WI38 (cell line): ENCODE results near the gene CHST15.

Experiments used
- H3K4me3 ChIP-seq: 2 replicates; pipeline ENCODE4 v1.5.1; 2011; ENCODE audit warnings: low read depth, mild to moderate bottlenecking, control low read depth, low read length
- CTCF ChIP-seq: IDR thresholded peaks from 2 replicates; pipeline ENCODE4 v1.5.1; 2012; ENCODE audit warnings: low read depth, mild to moderate bottlenecking, control low read depth, low read length

The CHST15 gene

GRCh38 chr10:124015991-124016390, 77.4 kb downstream of the CHST15 start:
- no peak overlapping the region for H3K4me3 ChIP-seq
- no peak for TF ChIP-seq CTCF

- no peak for TF ChIP-seq CTCF
- H3K4me3 ChIP-seq, result no peak overlapping the region
Observed at GRCh38 chr10:124014416-124015154, 78.8 kb downstream of the CHST15 start.

- no peak overlapping the region for H3K4me3 ChIP-seq
- TF ChIP-seq CTCF, result no peak
Observed at GRCh38 chr10:124013916-124014315, 79.5 kb downstream of the CHST15 start.

GRCh38 chr10:124012991-124013390, 80.4 kb downstream of the CHST15 start:
- no peak for TF ChIP-seq CTCF
- H3K4me3 ChIP-seq, result no peak overlapping the region

GRCh38 chr10:124012583-124012982, 80.8 kb downstream of the CHST15 start:
- no peak for TF ChIP-seq CTCF
- no peak overlapping the region for H3K4me3 ChIP-seq

- TF ChIP-seq CTCF, result no peak
- H3K4me3 ChIP-seq, result no peak overlapping the region
Observed at GRCh38 chr10:124012066-124012465, 81.3 kb downstream of the CHST15 start.

- no peak overlapping the region for H3K4me3 ChIP-seq
- no peak for TF ChIP-seq CTCF
Observed at GRCh38 chr10:124011464-124011863, 81.9 kb downstream of the CHST15 start.
